Measurements from ENCODE around the gene ZNF827. TPM values are rescaled to one million over a fixed set of nuclear protein-coding genes. Genes with fewer than 3 reads are reported as not detected.

The ZNF827 gene
- total and polyA plus RNA-seq, 2 of the 13 experiments (the other 11 are each of a cell fraction or from before 2014, with no cell fraction given), result 2.8 TPM

DNA sequence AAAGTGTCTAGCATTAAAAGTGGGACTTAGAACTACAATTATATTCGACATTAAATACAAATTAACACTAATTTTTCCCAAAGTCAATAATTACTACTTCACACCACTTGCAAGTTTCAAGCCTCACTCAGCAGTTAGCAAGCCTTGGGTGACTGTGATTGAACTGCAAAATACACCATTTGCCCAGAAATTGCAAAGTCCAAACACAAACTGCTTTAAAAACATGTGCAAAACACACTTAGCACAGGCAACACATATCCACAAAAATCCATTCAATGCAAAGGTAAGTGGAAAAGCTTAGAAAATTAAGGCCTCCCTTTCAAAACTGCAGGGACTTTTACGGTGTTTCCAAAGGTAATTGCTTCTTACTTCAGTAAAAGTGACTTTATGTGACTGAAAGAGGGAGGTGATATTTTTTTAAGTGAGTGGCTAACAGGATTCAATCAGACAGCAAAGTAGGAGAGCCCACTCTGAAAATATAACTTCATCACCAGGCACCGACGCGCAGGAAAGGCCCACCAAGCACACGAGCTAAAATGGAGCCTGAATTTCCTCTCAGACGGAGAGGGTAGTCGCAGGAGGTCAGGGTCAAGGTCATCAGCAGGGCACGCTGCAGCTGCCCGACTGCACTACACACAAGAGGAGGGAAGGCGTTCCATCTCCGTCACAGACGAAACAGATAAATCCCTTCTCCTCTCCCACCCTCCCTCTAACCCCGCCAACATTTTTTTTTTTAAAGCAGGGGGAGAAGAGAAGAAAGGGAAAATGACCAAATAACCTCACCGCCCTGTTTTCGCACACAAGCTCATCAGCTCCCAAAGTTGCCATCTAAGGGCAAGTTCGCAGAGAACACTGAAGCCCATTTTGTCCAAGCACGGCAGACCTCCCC is 3.1 kb downstream of the ZNF827 start (continued):
- TF ChIP-seq RFX3 (CRISPR knock-in tag; IDR thresholded peaks at IDR 0.05) (no peak), CENPT (CRISPR knock-in tag; IDR thresholded peaks at IDR 0.05; ENCODE audit: low read depth) (no peak), NR3C1 (CRISPR knock-in tag; IDR thresholded peaks at IDR 0.05) (no peak), ZNF629 (CRISPR knock-in tag; conservative IDR thresholded peaks at IDR 0.05) (no peak), DNMT3B (CRISPR knock-in tag; conservative IDR thresholded peaks at IDR 0.05) (no peak), NFKBIZ (CRISPR knock-in tag; IDR thresholded peaks at IDR 0.05) (no peak), ZNF782 (CRISPR knock-in tag; IDR thresholded peaks at IDR 0.05; ENCODE audit: borderline replicate concordance) (no peak), MAZ (IDR thresholded peaks at IDR 0.05; ENCODE audit: borderline replicate concordance, low read depth, low read length) (no peak), MAZ (CRISPR knock-in tag; IDR thresholded peaks at IDR 0.05; ENCODE audit: low read depth) (0 out of 2 replicates have a peak, but pooled peaks have one; percentile 21), HNF4A (CRISPR knock-in tag; IDR thresholded peaks at IDR 0.05) (peak; percentile 34; the same call in 1 of the 2 replicates), PAX8 (CRISPR knock-in tag; IDR thresholded peaks at IDR 0.05; ENCODE audit: borderline replicate concordance) (no peak), KDM5A (IDR thresholded peaks at IDR 0.05; ENCODE audit: borderline replicate concordance, low read length) (no peak), NCOR1 (IDR thresholded peaks at IDR 0.05; ENCODE audit: borderline replicate concordance, low read length) (peak; percentile 72), KDM1A (CRISPR knock-in tag; IDR thresholded peaks at IDR 0.05) (no peak), ZNF251 (CRISPR knock-in tag; IDR thresholded peaks at IDR 0.05) (no peak), JARID2 (CRISPR knock-in tag; IDR thresholded peaks at IDR 0.05; ENCODE audit: insufficient replicate concordance) (no peak), WIZ (CRISPR knock-in tag; IDR thresholded peaks at IDR 0.05) (no peak), ZNF777 (CRISPR knock-in tag; IDR thresholded peaks at IDR 0.05) (0 out of 2 replicates have a peak, but pooled peaks have one; percentile 15), ZNF207 (IDR thresholded peaks at IDR 0.05; ENCODE audit: borderline replicate concordance) (no peak), ZNF44 (CRISPR knock-in tag; IDR thresholded peaks at IDR 0.05) (no peak)
- TF ChIP-seq, protein P1, sequence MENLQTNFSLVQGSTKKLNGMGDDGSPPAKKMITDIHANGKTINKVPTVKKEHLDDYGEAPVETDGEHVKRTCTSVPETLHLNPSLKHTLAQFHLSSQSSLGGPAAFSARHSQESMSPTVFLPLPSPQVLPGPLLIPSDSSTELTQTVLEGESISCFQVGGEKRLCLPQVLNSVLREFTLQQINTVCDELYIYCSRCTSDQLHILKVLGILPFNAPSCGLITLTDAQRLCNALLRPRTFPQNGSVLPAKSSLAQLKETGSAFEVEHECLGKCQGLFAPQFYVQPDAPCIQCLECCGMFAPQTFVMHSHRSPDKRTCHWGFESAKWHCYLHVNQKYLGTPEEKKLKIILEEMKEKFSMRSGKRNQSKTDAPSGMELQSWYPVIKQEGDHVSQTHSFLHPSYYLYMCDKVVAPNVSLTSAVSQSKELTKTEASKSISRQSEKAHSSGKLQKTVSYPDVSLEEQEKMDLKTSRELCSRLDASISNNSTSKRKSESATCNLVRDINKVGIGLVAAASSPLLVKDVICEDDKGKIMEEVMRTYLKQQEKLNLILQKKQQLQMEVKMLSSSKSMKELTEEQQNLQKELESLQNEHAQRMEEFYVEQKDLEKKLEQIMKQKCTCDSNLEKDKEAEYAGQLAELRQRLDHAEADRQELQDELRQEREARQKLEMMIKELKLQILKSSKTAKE (CRISPR knock-in tag; IDR thresholded peaks at IDR 0.05; ENCODE audit: borderline replicate concordance), result peak; percentile 48; the same call in 1 of the 2 replicates
- TF ChIP-seq, protein P2, sequence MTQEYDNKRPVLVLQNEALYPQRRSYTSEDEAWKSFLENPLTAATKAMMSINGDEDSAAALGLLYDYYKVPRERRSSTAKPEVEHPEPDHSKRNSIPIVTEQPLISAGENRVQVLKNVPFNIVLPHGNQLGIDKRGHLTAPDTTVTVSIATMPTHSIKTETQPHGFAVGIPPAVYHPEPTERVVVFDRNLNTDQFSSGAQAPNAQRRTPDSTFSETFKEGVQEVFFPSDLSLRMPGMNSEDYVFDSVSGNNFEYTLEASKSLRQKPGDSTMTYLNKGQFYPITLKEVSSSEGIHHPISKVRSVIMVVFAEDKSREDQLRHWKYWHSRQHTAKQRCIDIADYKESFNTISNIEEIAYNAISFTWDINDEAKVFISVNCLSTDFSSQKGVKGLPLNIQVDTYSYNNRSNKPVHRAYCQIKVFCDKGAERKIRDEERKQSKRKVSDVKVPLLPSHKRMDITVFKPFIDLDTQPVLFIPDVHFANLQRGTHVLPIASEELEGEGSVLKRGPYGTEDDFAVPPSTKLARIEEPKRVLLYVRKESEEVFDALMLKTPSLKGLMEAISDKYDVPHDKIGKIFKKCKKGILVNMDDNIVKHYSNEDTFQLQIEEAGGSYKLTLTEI (CRISPR knock-in tag; conservative IDR thresholded peaks at IDR 0.05), result no peak
- TF ChIP-seq, protein P3, sequence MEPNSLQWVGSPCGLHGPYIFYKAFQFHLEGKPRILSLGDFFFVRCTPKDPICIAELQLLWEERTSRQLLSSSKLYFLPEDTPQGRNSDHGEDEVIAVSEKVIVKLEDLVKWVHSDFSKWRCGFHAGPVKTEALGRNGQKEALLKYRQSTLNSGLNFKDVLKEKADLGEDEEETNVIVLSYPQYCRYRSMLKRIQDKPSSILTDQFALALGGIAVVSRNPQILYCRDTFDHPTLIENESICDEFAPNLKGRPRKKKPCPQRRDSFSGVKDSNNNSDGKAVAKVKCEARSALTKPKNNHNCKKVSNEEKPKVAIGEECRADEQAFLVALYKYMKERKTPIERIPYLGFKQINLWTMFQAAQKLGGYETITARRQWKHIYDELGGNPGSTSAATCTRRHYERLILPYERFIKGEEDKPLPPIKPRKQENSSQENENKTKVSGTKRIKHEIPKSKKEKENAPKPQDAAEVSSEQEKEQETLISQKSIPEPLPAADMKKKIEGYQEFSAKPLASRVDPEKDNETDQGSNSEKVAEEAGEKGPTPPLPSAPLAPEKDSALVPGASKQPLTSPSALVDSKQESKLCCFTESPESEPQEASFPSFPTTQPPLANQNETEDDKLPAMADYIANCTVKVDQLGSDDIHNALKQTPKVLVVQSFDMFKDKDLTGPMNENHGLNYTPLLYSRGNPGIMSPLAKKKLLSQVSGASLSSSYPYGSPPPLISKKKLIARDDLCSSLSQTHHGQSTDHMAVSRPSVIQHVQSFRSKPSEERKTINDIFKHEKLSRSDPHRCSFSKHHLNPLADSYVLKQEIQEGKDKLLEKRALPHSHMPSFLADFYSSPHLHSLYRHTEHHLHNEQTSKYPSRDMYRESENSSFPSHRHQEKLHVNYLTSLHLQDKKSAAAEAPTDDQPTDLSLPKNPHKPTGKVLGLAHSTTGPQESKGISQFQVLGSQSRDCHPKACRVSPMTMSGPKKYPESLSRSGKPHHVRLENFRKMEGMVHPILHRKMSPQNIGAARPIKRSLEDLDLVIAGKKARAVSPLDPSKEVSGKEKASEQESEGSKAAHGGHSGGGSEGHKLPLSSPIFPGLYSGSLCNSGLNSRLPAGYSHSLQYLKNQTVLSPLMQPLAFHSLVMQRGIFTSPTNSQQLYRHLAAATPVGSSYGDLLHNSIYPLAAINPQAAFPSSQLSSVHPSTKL (CRISPR knock-in tag; IDR thresholded peaks at IDR 0.05), result peak; percentile 73

Measured in HepG2 (cell line).